HG03159 (cell line): ENCODE results near the gene EIF1.
"Not testable (repeated sequence)": the region's sequence is repeated elsewhere in the genome, so short reads cannot be mapped to it uniquely, and the experiment has no call there.

ENCODE experiments used
- ATAC-seq: cut with Tn5 transposase; IDR thresholded peaks from one replicate; pipeline ENCODE4 v1.9.1; 2021; ENCODE audit warnings: mild to moderate bottlenecking, moderate library complexity; ENCODE audit not compliant: unreplicated experiment

The EIF1 gene

DNA sequence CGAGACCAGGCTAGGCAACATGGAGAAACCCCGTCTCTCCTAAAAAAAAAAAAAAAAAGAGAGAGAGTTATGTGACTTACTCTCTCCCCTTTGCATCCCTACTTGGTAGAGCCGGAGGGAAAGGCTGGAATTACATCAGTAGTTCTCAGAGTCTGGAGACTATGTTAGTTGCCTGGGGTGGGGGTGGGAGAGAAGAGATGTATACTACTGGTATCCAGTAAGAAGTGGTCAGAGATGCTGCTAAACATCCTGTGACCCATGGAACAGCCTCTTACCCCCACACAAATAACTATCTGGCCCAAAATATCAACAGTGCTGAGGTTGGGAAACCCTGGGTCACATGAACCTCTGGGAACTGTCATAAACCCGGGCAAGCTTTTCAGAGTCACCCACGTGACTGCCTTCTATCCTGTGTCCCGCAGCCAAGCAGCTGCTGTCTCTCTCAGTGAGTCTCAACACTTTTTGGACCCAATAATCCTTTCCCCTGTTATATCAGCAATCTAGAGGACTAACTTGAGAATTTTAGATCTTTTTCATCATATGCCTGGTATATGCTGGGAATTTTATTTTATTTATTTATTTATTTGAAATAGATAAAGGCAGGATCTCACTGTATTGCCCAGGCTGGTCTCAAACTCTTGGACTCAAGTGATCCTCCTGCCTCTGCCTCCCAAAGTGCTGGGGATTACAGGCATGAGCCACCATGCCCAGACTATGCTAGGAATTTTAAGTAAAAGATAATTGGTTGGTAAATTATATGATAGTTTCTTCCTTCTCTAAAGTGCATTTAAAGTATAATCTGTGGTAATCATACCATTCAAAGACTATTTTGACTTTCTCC, 8.7 kb downstream of the EIF1 start:
- no peak for ATAC-seq

DNA sequence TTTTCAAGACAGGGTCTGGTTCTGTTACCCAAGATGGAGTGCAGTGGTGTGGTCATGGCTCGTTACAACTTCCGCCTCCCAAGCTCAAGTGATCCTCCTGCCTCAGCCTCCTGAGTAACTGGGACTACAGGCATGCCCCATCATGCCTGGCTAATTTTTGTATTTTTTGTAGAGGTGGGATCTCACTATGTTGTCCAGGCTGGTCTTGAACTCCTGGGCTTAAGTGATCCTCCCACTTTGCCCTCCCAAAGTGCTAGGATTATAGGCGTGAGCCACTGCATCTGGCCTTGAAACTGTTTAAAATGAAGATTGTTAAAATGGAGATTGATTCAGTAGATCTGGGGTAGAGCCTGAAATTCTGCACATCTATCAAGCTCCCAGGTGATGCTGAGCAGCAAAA, 12.2 kb downstream of the EIF1 start:
- not testable (repeated sequence) for ATAC-seq

DNA sequence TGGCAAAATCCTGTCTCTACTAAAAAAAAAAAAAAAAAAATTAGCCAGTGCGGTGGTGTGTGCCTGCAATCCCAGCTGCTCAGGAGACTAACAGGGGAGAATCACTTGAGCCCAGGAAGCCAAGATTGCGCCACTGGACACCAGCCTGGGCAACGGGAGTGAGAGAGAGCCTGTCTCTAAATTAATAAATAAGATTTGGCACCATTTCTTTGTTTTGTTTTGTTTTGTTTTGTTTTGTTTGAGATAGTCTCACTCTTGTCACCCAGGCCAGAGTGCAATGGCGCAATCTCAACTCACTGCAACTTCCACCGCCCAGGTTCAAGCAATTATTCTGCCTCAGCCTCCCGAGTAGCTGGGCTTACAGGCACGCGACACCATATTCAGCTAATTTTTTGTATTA, 14.0 kb downstream of the EIF1 start:
- ATAC-seq, result no peak

DNA sequence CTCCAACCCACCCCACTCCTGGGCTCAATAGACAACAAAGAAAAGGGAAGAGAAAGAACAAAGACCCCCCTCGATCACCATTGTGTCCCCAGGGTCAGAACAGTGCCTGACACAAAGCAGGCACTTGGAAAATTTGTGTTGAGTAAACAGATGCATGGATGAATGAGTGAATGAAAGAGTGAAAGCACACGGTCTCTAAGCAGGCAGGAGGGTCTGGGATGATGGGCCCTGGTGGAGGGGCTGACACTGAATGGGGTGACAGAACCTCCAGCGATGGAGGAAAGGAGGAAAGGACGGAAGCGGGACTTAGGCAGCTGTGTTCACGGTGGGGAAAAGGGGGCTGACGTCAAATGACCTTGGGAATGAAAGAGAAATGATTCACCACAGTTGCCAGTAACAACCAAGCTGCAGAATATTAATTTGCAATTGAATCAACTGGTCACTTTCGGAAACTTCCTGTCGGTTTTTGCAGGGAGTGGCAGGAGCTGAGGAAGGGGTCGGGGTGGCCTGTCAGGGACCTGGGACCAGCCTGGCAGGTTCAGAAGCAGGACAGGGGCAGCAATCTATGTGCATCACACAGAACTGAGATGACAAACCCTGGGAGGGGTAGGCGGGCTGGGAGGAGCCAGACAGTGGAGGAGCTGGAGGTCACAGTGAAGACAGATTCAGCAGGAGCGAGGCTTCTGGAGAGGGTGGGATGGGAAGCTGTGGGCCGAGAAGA, 16.7 kb downstream of the EIF1 start:
- no peak for ATAC-seq

DNA sequence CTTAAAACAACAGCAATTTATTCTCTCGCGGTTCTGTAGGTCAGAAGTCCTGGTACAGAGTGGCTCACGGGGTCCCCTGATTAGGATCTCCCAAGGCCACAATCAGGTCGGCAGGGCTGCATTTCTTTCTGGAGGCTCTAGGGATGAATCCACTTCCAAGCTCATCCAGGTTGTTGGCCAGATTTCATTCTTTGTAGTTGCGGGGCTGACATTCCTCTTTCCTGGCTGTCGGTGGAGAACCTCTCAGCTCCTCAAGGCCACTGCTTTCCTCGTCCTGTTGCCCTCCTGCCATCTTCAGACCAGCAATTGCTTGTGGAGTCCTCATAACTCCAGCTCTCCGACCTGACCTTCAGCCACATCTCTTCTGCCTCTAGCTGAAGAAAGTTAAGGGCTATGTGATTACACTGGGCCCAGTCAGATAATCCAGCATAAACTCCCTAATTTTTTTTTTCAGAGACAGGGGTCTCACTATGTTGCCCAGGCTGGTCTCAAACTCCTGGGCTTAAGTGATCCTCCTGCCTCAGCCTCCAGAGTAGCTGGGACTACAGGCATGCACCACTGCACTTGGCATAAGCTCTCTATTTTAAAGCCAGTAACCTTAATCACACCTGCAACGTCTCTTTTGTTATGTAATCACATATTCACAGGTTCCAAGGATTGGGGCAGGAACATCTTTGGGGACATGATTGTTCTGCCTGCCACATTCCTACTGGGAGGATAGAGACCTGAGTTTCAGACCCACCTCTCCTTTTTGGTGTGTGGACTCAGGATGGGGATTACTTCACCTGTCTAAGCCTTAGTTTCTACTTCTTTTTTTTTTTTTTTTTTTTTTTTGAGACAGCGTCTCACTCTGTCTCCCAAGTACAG, 19.4 kb downstream of the EIF1 start:
- no peak for ATAC-seq

DNA sequence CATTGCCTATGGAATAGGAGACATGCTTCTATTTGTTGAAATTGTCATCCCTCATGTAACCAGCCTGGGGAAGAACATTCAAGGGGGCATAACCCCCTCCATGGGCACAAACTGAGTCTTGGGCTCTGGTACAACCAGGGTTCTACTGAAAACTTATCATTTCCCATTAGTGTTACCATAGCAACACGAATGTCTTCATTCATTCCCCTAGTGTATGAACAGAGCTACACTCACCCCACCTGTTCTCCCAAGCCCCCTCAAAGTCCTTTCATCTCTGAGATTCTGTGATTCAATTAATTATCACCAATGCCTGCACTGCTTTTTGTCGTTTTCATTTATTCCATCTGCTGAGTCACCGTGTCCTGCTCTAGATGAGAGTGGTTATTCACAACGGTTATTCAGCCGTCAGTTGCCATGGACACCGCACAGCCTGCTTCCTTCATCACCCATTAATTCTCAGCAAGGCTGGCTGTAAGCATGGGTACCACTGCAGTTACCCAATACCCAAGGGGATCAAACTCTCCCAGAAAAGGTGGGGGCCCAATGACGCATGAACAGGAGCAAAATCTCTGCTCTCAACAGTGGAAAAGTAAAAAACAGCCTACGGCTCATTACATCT, 21.9 kb downstream of the EIF1 start:
- no peak for ATAC-seq

DNA sequence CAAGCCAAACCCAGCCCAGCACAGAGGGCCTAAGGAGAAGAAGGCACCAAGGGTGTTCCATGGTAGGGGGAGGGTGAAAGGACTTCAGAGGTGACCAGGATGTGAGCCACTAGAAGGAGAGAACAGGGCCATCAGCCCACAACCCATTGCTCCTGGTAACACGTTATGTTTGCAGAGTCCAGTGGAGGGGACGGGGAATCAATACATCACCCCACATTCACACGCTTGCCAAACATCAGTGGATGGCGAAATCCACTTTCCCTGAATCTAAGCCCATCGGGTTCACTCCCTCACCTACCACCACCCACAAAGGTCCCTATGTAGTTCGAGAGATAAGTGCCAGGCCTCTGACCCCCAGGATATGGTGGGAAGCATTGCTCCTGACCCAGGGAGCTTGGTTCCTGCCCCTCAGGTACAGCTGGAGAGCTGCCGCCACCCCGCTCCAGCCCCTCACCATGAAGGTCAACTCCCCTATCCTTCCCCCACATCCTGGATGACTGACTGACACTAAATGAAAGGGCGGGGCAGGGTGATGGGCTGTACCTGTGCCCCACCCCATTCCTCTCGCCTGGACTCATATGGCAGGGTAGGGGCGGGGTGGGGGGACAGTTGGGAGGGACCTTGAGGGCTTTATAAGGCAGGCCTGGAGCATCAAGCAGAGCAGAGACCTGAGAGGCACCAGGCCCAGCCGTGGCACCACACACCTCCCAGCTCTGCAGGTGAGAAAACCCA, 23.1 kb downstream of the EIF1 start, which contains the start of gene GAST:
Gene GAST, plus strand, starts transcription at position 663 of the 732 bp plus-strand sequence. CDS start 3,106 bp downstream, outside the sequence.
- ATAC-seq, result no peak

DNA sequence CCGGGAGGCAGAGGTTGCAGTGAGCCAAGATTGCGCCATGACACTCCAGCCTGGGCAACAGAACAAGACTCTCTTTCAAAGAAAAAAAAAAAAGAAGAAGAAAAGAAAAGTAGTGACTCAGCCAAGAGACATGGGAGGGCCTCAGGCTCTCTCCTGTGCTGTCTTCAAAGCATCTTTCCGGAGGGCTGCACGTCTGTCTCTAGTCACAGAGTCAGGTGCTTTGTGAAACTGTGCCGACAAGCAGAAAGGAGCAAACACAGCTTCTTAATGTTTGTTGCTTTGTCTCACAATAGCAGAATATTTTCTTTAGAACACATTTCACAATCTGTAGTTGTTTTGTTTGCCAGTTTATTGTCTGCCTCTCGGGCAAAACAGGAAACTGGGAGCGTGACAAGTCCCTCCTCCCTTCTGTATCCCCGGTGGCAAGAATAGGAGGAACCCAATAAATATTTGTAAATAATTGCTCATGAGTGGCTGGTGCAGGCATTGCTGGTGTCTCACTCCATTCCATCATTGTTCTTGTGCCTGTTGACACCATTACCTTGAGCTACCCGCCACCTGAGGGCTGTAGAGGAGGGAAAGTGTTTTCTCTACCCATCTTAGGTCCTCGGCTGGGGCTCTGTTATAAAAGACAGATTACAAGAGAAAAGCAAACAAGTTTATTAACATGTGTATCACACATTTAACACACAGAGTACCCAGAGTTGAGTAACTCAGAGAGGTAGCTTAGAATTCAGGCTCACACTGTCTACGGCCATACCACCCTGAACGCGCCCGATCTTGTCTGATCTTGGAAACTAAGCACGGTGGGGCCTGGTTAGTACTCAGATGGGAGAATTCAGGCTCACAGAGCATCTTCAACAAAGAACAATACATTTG, 29.0 kb downstream of the EIF1 start:
- ATAC-seq, result no peak

DNA sequence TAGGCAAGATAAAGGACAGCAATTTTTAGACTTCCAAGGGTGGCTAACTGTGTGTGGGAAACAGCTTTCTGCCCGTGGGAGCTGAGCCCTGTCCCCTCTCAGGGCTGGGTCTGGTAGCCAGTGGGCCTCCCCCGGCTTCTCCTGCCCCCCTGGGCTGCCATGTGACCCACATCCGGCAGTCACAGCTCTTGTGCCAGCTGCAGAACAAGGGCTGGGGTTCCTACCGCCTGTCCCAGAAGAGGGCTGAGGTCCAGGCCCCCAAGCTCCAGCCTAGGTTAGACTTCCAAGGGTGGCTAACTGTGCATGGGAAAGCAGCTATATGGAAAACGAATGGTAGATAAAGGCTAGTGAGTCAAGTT, 29.6 kb downstream of the EIF1 start:
- no peak for ATAC-seq

DNA sequence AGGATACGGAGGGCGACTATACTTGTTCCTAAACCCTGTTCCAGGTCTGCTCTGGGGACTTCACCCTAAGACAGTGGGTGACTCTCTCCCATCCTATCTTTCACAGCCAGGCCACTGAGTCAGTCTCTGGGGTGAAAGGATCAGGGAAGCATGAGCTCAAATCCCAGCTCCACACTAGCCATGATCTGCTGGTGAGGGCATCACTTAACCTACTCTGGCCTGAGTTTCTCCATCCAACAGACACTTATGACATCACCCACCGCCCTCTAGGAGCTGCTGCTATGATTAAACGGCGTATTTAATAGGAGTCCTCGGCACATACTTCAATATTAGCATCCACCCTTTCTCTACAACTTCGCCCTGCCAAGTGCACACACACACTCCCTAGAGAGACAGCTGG, 33.5 kb downstream of the EIF1 start:
- ATAC-seq, result no peak

DNA sequence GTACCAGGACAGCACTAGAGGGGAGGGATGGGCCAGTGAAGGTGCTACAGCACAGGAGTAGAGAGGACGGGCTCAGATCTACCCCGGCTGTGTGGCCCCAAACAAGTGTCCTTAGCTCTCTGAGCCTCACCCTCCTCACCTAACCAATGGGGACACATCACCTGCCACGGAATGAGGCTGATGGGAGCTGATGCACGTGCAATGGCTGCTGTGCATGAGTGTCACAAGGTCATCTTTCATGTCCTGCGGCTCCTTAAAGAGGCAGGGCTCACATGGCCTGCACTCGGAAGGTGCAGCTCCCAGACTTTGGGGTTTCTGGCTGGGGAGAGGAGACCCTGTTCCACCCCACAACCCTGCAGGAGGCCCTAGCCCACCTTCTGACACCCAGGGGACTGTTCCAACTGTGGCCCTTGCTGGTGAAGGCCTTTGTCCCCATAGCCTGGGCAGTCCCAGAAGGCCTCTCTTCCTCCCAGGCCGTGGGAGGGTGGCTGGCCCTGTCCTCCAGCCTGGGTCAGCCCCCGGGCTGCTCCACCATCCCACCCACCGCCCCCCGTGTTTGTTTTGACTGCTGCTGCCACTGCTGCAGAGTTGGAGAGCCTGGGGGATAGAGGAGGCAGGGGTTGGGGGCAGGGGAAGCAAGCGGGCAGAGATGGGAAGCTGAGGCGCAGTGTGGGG, 35.3 kb downstream of the EIF1 start:
- no peak for ATAC-seq

DNA sequence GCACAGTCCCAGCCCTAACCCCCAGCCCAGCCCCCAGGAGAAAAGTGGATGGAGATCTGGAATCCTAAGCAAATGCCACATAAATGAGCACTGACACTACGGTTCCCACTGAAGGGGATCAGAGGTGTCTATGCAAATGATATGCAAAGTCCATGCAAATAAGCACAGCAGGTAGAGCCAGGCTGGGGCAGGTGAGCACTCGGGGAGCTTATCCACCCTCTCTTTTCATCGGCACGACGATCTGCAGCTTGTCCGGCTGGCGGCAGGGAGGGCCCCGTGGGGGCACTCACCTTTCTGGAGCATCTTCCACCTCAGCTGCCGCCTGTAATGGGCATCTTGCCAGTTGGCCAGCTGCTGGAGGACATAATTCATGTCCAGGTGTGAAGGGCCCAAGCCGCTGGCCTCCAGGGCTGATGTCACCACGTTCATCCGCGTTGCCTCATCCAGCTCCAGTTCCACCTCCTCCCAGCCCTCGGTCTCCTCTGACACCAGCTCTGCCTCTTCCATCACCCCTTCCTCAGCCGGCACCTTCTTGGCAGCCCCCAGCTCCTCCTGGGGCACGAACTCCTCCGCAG, 35.9 kb downstream of the EIF1 start:
- no peak for ATAC-seq

DNA sequence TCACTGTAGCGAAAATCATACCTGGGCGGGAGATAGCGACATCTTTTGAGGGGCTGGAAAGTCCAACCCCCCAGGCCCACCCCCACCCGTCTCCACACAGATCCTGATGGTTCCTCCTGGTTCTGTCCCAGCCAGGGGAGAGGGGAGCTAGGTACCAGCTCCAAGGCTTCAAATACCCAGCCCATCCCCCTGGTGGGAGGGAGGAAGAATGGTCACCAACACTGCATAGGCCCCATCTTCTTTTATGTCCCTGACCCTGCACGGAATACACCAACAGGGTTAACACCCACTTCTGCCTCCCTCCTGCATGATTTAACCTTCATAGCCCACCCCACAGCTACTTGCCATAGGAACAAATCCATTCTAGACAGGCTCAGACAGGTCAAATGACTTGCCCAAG, 36.4 kb downstream of the EIF1 start:
- no peak for ATAC-seq

DNA sequence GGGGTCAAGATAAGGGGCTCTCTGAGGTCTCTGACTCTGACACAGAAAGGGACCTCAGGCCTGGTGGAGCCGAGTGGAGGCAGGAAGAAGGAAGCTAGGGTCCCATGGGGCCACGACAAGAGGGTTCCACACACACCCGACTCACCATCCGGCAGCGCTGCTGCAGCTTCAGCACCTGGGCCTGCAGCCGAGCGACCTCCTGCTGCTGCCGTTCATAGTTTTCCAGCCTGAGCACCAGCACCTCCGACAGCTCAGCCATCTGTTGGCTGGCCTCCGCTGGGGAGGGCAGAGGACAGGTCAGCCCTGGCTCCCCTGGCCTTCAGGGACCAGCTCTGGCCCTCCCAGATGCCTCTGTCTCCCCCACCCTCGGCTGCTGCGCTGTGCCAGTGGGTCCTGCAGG, 39.4 kb downstream of the EIF1 start:
- ATAC-seq, result no peak

DNA sequence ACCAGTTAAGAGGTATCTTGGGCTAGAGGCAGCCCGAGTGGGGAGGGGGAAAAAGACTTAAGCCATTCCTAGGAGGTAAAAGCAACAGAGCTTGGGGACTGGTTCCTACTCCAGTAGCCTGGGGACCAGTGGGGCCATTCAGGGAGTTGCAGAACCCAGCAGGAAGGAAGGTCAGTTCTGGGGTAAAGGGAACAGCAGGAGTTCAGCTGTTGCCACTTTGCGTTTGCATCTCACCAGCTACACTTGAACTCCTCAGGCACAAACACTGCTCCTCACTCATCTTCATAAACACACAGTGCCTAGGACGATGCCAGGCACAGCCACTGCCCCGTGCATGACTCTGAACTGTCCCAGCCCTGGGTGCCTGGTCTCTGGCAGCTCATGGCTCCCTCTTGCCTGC, 41.8 kb downstream of the EIF1 start:
- no peak for ATAC-seq

DNA sequence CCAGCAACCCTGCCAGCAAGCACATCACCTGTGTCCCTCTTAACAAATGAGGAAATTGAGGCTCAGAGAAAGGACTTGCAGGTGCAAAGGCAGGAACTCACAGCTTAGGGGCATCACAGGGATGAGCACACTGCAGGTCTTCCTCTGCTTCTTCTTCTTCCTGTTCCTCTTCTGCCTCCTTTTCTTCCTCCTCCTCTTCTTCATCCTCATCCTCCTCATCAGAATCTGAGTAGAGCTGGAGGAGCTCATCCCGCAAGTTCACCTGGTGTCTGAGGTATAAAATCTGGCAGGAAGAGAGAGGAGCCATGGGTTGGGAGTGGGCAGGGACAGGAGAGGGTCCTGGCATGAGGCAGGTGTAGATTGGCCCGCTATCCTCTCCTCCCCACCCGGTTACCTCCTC, 43.2 kb downstream of the EIF1 start:
- ATAC-seq, result no peak

DNA sequence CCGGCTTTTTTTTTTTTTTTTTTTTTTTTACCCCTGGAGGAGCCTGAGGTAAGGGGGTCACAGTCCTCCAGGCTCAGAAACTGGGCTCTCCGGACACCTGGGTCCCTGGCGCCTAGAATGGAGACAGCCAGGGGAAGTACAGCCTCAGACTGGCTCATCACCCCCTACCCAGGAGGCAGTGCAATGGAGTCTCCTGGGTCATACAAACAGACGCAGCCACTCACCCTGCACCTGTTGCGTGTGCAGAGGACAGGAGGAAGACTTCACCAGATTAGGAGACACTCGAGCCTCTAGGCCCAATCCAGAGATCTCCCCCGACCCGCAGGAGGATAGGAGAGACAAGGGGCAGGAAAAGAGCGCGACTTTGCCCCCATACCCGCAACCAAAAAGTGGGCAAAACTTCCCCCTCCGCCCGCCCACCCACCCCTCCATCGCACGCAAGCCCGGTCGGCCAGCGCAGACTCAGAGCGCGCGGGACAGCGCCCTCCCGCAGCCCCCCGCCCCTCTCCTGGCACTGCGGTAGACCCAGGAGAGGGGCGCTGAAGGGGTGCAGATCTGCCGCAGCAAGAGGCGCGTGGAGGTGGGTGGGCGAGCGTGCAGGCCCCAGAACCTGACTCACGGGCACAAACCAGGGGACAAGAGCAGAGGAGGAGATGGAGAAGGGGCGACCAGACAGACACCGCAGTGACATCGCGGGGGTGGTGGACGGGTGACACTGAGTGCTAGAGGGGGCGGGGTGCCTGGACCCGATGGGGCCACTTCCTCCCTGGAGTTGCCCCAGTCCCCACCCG, 44.9 kb downstream of the EIF1 start:
- no peak for ATAC-seq
